Activated CD4-positive, alpha-beta memory T cell treated with anti-CD3 and anti-CD28 coated beads, Interleukin-2, amount 10 ng/mL, durations not matched to agents 7 days and 5 days (primary cell): Measurements from ENCODE around the gene FA2H. TPM values are rescaled to one million over a fixed set of nuclear protein-coding genes. Genes with fewer than 3 reads are reported as not detected.

ENCODE experiments used
- CTCF ChIA-PET: fragments of 350-600 bp; sonication (Branson Sonifier 250); formaldehyde crosslinking; loops from one replicate; lab custom pipeline; 2021; ENCODE audit warnings: antibody characterized with exemption, inconsistent platforms; lab: Charles Lee
- POLR2A ChIA-PET: fragments of 350-600 bp; sonication (Branson Sonifier 250); formaldehyde crosslinking; loops from one replicate; lab custom pipeline; 2021; ENCODE audit warnings: antibody characterized with exemption; lab: Charles Lee
- DNase-seq: peaks from one replicate; pipeline ENCODE4 v3.0.0-alpha.2; 2020
- H3K27ac Mint-ChIP-seq: one replicate; pipeline ENCODE4 v1.8.0; 2021; ENCODE audit warnings: mild to moderate bottlenecking, mixed read lengths
- H3K27me3 Mint-ChIP-seq: one replicate; pipeline ENCODE4 v1.8.0; 2021; ENCODE audit warnings: mixed read lengths
- H3K36me3 Mint-ChIP-seq: one replicate; pipeline ENCODE4 v1.8.0; 2021; ENCODE audit warnings: low read depth, mixed read lengths
- H3K4me1 Mint-ChIP-seq: one replicate; pipeline ENCODE4 v1.8.0; 2021; ENCODE audit warnings: mixed read lengths
- H3K4me3 Mint-ChIP-seq: one replicate; pipeline ENCODE4 v1.8.0; 2021; ENCODE audit warnings: mild to moderate bottlenecking, mixed read lengths
- H3K9me3 Mint-ChIP-seq: one replicate; pipeline ENCODE4 v1.8.0; 2021; ENCODE audit warnings: mixed read lengths
- total RNA-seq, 2 experiments: library from RNA; stranded (reverse); gene quantifications; one replicate each; pipeline ENCODE4 v1.2.3, GENCODE V29; 2021

FA2H gene
- total RNA-seq, 2 experiments from 2014 or later: 0.50 to 1.1 TPM

DNA sequence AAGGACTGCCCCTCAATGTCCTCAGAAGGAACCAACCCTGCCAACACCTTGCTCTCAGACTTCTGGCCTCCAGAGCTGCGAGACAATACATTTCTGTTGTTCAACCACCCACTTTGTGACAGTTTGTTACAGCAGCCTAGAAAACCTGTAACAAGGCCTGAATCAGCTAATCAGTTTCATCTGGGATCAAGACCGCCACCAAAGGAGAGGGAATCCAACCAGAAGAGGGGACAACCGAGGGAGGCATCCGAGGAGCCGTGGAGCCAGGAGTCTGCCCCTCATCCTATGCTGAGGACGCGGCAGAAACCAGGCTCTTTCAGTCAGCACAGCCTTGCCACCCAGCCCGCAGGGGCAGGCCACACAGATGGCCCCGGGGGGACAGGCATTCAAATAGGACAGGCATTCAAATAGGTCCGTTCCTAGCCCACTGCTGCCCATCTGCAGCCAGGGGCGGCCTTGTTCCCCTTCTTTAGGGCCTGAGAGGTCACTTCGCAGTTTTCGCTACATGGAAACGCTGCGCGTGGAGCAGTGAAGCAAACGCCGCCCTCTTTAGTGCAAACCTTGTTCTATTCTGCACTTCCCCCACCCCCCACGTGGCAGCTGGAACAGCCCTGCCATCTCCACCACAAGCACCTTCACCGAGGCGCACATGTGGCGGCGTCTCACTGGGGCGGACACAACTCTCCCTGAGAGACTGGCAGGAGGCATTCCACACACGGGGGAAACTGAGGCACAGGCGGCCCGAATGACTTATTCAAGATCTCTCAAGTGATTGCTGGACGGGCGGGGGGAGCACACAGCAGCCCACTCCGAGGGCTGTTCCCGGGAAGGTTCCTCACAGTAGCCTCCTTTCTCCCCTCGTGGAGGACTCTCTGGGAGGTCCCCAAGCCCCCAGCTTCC, 26.7 kb downstream of the FA2H start:
- H3K4me1 Mint-ChIP-seq: no peaks in the 10 kb centered on the region
- POLR2A ChIA-PET: no interaction called here

DNA sequence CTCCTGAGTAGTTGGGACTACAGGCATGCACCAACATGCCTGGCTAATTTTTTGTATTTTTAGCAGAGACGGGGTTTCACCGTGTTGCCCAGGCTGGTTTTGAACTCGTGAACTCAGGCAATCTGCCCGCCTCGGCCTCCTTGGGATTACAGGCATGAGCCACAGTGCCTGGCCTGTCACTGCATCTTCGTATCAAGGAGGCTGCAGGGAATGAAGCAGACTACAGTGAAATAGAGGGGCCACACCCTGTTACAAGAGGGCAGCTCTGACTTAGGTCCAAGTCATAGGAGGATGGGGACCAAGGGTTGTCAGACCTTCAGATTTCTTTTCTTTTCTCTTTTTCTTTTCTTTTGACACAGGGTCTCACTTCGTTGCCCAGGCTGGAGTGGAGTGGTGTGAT, 28.7 kb downstream of the FA2H start:
- Mint-ChIP-seq H3K27ac (no peak overlapping the region), H3K27me3 (no peaks in the 10 kb centered on the region), H3K4me1 (no peaks in the 10 kb centered on the region), H3K36me3 (no peaks in the 10 kb centered on the region), H3K9me3 (no peaks in the 10 kb centered on the region), H3K4me3 (no peak overlapping the region)
- ChIA-PET POLR2A (no interaction called here), CTCF (no interaction called here)
- DNase-seq: no peak

More for the DNA sequence above, 26.7 kb downstream of the FA2H start:
- CTCF ChIA-PET: interaction anchor here (0.5 kb wide), 1 partner anchor 43 kb away, joined by 3 read pairs; no protein-coding TSS in a partner anchor
- H3K27me3 Mint-ChIP-seq: peaks cover 3% of the 10 kb centered on the region
- no peak overlapping the region for H3K27ac Mint-ChIP-seq
- no peaks in the 10 kb centered on the region for H3K36me3 Mint-ChIP-seq
- DNase-seq: no peak
- no peak overlapping the region for H3K4me3 Mint-ChIP-seq
- H3K9me3 Mint-ChIP-seq: no peaks in the 10 kb centered on the region

DNA sequence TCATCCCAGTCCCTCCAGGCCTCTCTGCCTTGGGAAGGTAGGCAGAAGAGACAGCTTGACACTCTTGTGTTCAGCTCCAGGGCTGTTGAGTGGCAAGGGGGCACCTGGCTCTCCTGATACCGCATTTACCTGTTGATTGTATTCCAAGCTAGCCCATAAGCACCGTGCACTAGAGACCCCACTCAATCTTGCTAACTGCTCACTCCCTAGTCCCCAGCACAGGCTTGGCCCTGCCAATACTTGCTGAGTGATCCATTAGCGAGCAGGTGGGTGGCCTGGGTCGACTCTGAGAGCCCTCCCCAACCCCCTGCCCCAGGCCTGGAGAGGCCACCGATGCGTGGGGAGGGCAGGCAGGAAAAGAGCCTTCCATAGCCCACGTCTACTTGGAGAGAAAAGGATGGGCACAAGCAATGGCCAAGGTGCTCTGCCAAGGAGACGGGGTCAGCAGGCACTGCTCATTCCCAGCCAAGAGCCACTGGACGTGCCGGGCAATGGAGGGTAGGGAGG, 29.5 kb downstream of the FA2H start:
- ChIA-PET POLR2A (no interaction called here), CTCF (no interaction called here)
- Mint-ChIP-seq H3K27ac (no peak overlapping the region), H3K4me3 (no peak overlapping the region), H3K27me3 (no peaks in the 10 kb centered on the region), H3K36me3 (no peaks in the 10 kb centered on the region), H3K4me1 (no peaks in the 10 kb centered on the region), H3K9me3 (no peaks in the 10 kb centered on the region)
- DNase-seq: no peak

DNA sequence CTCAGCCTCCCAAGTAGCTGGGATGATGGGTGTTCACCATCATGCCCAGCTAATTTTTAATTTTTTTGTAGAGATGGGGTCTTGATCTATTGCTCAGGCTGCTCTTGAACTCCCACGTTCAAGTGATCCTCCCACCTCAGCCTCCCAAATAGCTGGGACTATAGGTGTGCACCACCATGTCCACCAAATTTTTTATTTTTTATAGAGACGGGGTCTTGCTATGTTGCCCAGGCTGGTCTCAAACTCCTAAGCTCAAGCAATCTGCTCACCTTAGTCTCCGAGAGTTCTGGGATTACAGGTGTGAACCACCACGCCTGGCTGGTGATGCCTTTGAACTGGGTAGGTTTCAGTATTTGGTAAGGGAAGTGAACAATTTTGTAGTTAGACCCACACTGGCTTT, 30.1 kb downstream of the FA2H start:
- Mint-ChIP-seq H3K27me3 (no peaks in the 10 kb centered on the region), H3K4me3 (no peak overlapping the region), H3K9me3 (no peaks in the 10 kb centered on the region), H3K36me3 (no peaks in the 10 kb centered on the region), H3K27ac (no peak overlapping the region), H3K4me1 (no peaks in the 10 kb centered on the region)
- DNase-seq: no peak
- POLR2A ChIA-PET: no interaction called here
- CTCF ChIA-PET: no interaction called here

DNA sequence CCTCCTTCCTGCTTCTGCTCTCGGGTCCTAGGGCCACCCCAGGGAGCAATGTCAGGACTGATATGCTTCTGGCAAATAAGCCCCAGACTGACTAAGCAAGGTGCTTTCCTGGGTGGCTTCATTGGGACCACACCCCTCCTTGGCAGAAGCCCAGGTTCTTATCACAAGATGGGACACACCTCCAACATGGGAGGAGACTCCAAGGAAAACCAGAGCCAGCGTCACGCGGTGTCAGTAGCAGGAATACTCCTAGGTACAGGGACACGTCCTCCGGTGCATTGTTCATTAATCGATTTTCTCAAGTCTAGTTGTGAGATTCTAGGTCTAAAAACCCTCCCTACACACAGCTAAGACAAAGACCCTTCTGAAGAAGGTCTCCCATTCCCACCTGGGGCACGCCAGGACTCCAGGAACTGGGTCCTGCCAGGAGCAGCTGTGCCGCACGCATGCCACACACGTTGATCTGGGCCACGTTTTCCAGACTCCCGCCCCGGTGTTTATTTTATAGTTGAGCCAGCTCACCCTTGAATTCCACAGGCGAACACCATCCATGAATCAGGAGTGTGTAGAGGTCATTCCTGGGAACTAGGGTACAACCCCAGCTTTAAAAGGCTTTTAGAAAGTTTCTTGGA, 30.8 kb downstream of the FA2H start:
- H3K27me3 Mint-ChIP-seq: no peaks in the 10 kb centered on the region
- ChIA-PET POLR2A (no interaction called here), CTCF (no interaction called here)
- no peaks in the 10 kb centered on the region for H3K4me1 Mint-ChIP-seq
- no peak overlapping the region for H3K27ac Mint-ChIP-seq
- DNase-seq: no peak
- no peaks in the 10 kb centered on the region for H3K36me3 Mint-ChIP-seq
- H3K4me3 Mint-ChIP-seq: no peak overlapping the region
- no peaks in the 10 kb centered on the region for H3K9me3 Mint-ChIP-seq

DNA sequence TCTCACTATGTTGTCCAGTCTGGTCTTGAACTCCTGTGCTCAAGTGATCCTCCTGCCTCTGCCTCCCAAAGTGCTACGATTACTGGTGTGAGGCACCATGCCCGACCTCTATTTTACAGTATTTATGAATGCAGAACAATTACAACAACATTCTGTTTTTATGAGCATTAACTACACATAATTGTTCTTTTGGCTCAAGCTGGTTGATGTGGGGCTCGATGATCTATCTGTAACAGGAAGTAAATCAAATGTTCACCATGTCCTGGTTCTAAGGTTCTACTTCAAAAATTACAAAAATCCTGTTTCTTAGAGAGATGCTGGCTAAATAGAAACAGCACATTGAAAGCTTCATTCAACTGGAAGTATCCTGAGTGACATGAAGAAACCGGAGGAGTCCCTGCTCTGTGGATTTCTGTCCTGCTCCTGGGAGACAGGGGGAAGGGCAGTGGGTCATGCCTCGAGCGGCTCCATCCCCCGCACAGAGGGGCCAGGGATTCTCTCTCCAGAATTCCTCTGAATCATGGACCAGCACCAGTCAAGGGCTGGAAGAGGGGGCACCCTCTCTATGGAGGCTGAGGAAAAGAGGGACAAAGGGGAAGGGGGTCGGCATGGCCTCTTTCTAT, 31.5 kb downstream of the FA2H start:
- ChIA-PET CTCF (no interaction called here), POLR2A (no interaction called here)
- Mint-ChIP-seq H3K4me3 (no peak overlapping the region), H3K9me3 (no peaks in the 10 kb centered on the region), H3K27ac (no peak overlapping the region), H3K4me1 (no peaks in the 10 kb centered on the region), H3K36me3 (no peaks in the 10 kb centered on the region), H3K27me3 (no peaks in the 10 kb centered on the region)
- no peak for DNase-seq

DNA sequence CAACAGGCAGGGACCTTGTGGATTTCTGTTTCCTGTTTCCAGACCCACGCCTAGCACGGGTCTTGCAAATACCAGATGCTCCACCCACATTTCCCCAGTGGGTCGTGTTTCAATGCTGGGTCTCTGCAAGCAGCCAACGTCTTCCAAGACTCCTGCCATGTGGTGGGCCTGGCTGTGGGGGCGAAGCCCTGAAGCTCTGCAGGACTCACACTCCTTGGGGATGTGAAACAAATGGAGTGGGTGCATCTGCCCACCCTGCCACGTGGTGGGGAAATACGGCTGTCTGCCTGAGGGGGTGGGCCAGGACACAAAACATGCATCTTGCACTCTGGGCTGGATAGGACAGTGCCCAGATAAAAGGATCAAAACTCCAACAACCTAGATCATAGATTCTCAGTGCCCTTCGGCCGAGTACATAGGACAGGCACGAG, 32.6 kb downstream of the FA2H start:
- no peak overlapping the region for H3K27ac Mint-ChIP-seq
- POLR2A ChIA-PET: no interaction called here
- H3K4me3 Mint-ChIP-seq: no peak overlapping the region
- no peaks in the 10 kb centered on the region for H3K27me3 Mint-ChIP-seq
- no peaks in the 10 kb centered on the region for H3K36me3 Mint-ChIP-seq
- H3K4me1 Mint-ChIP-seq: peaks cover 2% of the 10 kb centered on the region
- H3K9me3 Mint-ChIP-seq: no peaks in the 10 kb centered on the region
- no peak for DNase-seq
- CTCF ChIA-PET: no interaction called here

DNA sequence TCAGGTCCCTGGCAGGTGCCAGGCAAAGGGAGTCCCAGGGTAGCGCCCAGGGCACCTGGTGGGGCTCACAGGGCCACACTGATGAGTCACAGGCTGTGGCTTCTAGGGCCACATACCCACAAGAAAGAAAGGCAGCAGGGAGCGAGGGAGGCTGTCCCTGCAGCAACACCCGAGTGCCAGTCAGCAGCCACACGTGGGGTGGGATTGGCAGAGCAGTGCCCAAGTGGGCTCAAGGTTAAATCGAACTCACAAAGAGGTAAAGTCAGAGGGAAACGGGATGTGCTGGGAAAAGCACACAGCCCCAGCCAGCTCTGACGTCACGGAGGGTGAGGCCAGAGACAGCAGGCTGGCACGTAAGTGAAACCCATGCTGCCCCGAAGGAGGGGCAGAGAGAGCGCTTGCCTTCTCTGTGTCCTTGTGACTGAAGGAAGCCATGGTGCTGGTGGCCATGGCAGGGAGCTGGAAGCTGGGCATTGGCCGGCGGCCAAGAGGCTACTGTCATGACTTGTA, 33.8 kb downstream of the FA2H start:
- no peak for DNase-seq
- Mint-ChIP-seq H3K27me3 (no peaks in the 10 kb centered on the region), H3K9me3 (no peaks in the 10 kb centered on the region), H3K4me3 (no peak overlapping the region), H3K27ac (no peak overlapping the region), H3K36me3 (no peaks in the 10 kb centered on the region), H3K4me1 (peaks cover 2% of the 10 kb centered on the region)
- POLR2A ChIA-PET: no interaction called here
- CTCF ChIA-PET: interaction anchor here (0.6 kb wide), 1 partner anchor 12 kb away, joined by 3 read pairs; no protein-coding TSS in a partner anchor

DNA sequence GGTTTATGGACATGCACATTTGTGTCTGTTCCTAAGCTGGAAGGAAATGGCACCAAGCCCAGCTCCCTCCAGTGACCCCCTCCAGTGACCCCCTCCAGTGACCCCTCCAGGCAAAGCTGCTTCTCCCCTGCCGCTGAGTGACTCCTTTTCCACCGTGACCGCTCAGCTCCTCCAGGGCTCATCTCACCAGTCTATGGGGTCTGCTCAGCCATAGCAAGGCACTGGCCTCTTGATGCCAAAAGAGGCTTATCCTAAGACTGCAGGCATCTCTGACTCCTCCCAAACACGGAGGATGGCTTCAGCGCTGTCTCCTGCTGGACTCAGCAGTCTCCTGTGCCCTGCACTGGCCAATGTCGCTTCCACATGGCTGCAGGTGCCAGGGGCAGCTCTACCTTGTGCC, 35.3 kb downstream of the FA2H start:
- Mint-ChIP-seq H3K9me3 (no peaks in the 10 kb centered on the region), H3K4me3 (no peak overlapping the region), H3K36me3 (no peaks in the 10 kb centered on the region), H3K27ac (no peak overlapping the region), H3K27me3 (no peaks in the 10 kb centered on the region), H3K4me1 (peaks cover 2% of the 10 kb centered on the region)
- CTCF ChIA-PET: interaction anchor here (0.7 to 1.5 kb wide), 2 partner anchors 13 to 27 kb away, joined by 3 to 4 read pairs; no protein-coding TSS in a partner anchor
- no peak for DNase-seq
- POLR2A ChIA-PET: no interaction called here

DNA sequence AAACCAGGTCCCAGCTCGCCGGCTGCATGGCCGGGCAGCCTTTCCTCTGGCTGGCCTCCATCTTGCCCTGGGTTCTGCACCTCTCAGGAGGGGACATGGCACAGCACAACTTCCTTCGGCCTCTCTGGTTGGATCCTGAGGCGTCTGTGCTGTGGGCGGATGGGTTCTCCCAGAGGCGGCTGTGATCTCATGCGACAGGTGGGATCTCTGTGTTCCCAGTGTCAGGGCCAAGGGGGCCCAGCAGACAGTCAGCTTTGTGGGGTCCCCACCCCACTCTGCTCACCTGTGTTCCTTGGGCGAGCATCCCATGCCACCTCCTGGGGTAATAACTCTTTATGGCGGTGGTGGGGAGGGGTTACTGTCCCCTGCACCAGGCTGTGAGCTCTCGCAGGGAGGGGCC, 35.8 kb downstream of the FA2H start:
- H3K27ac Mint-ChIP-seq: no peak overlapping the region
- CTCF ChIA-PET: interaction anchor here (1.3 to 1.5 kb wide), 2 partner anchors 12 to 26 kb away, joined by 3 read pairs; no protein-coding TSS in a partner anchor
- H3K9me3 Mint-ChIP-seq: no peaks in the 10 kb centered on the region
- no peaks in the 10 kb centered on the region for H3K36me3 Mint-ChIP-seq
- POLR2A ChIA-PET: no interaction called here
- H3K27me3 Mint-ChIP-seq: no peaks in the 10 kb centered on the region
- H3K4me1 Mint-ChIP-seq: peaks cover 2% of the 10 kb centered on the region
- DNase-seq: no peak
- H3K4me3 Mint-ChIP-seq: no peak overlapping the region

DNA sequence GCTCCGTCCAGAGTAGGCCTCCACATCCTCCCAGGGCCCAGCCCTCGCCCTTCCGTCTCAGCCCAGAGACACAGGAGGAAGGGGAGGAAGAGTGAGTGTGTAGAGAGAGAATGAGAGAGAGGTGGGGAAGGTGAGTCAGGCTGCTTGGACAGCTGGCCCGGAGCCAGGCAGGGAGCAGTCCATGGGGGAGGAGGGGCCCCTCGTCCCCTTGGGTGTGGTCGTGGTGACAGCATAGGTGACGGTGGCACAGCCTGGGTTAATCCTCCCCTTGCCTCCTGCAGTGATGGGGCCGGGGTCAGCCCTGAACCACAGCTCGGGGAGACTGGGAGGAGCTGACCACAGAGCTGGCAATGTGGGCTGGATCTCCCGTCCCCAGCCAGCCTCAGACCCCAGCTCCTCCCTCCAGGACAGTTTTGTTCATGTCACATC, 36.5 kb downstream of the FA2H start:
- no peaks in the 10 kb centered on the region for H3K36me3 Mint-ChIP-seq
- DNase-seq: no peak
- H3K4me3 Mint-ChIP-seq: no peak overlapping the region
- no peaks in the 10 kb centered on the region for H3K27me3 Mint-ChIP-seq
- peaks cover 2% of the 10 kb centered on the region for H3K4me1 Mint-ChIP-seq
- H3K27ac Mint-ChIP-seq: no peak overlapping the region
- CTCF ChIA-PET: interaction anchor here (0.6 to 1.5 kb wide), 4 partner anchors 11 to 125 kb away, joined by 3 read pairs; no protein-coding TSS in a partner anchor
- H3K9me3 Mint-ChIP-seq: no peaks in the 10 kb centered on the region
- POLR2A ChIA-PET: no interaction called here

DNA sequence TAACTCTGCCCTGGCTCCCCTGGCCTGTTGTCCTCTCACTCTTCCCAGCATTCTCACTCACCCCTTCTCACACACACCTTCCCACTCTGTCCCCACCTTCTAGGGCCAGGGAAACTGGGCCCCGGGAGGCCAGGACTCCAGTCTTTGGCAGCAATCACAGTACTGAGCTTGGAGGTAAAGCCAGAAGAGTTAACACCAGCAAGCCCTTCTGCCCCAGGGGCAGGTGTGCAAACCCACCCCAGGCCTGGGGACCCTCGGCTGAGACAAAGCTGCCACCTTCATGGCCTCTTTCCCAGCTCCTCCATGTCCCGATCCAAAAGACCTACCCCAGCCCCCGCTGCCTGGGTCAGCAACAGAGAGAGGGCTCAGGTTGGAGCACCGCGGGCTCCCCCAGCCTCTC, 37.1 kb downstream of the FA2H start:
- peaks cover 2% of the 10 kb centered on the region for H3K4me1 Mint-ChIP-seq
- no peak for DNase-seq
- no peaks in the 10 kb centered on the region for H3K36me3 Mint-ChIP-seq
- H3K27me3 Mint-ChIP-seq: no peaks in the 10 kb centered on the region
- POLR2A ChIA-PET: no interaction called here
- H3K9me3 Mint-ChIP-seq: no peaks in the 10 kb centered on the region
- no peak overlapping the region for H3K27ac Mint-ChIP-seq
- H3K4me3 Mint-ChIP-seq: no peak overlapping the region
- CTCF ChIA-PET: interaction anchor here (0.6 to 1.3 kb wide), 3 partner anchors 10 to 125 kb away, joined by 3 read pairs; no protein-coding TSS in a partner anchor
